Keratinocyte (primary cell): ENCODE measurements around the gene PHKA2. TPM values are rescaled to one million over a fixed set of nuclear protein-coding genes. Genes with fewer than 3 reads are reported as not detected.

Experiments used
- DNase-seq: peaks from one replicate; pipeline ENCODE4 v3.0.0-alpha.2; 2011; ENCODE audit warnings: low read depth, missing footprints, low spot score
- FAIRE-seq: peaks from 2 replicates; lab custom pipeline; 2011; peaks lifted over from hg19 to GRCh38; lab: Jason Lieb, UNC
- H2AFZ ChIP-seq: 2 replicates; pipeline ENCODE4 v1.6.0; 2012; ENCODE audit warnings: low read length, control low read depth, inconsistent platforms; ENCODE audit not compliant: control insufficient read depth
- H3K27ac ChIP-seq: 2 replicates; pipeline ENCODE4 v1.5.1; 2011; ENCODE audit warnings: low read length; ENCODE audit not compliant: control insufficient read depth, insufficient read depth
- H3K27me3 ChIP-seq: 3 replicates; pipeline ENCODE4 v1.6.0; 2011; ENCODE audit warnings: low read length; ENCODE audit not compliant: control insufficient read depth, insufficient read depth; ENCODE audit errors: extremely low read depth
- H3K36me3 ChIP-seq, 2 experiments: 2 replicates in 1 of 2; 3 replicates in 1 of 2; pipeline ENCODE4 v1.5.1; 2011; ENCODE audit warnings: low read length in 2 of 2, mild to moderate bottlenecking in 1 of 2; ENCODE audit not compliant: control insufficient read depth in 2 of 2, insufficient read depth in 2 of 2; ENCODE audit errors: extremely low read depth in 1 of 2
- H3K4me1 ChIP-seq: 3 replicates; pipeline ENCODE4 v1.5.1; 2011; ENCODE audit warnings: low read length; ENCODE audit not compliant: control insufficient read depth, insufficient read depth; ENCODE audit errors: extremely low read depth
- H3K4me2 ChIP-seq: 3 replicates; pipeline ENCODE4 v1.6.0; 2011; ENCODE audit warnings: low read depth, low read length; ENCODE audit not compliant: control insufficient read depth, insufficient read depth; ENCODE audit errors: extremely low read depth
- H3K4me3 ChIP-seq, 3 experiments: fragments of 200-600 bp in 1 of 3; sonication (generic) in 1 of 3; 2 replicates in 2 of 3; 3 replicates in 1 of 3; pipeline ENCODE4 v1.5.1; 2011 to 2016; ENCODE audit warnings: low read length in 3 of 3, mild to moderate bottlenecking in 3 of 3, control low read depth in 2 of 3, inconsistent platforms in 1 of 3, low read depth in 1 of 3, mixed read lengths in 1 of 3, mixed run types in 1 of 3, moderate library complexity in 1 of 3; ENCODE audit not compliant: control insufficient read depth in 2 of 3, insufficient read depth in 2 of 3; ENCODE audit errors: extremely low read depth in 1 of 3
- H3K79me2 ChIP-seq: 2 replicates; pipeline ENCODE4 v1.6.0; 2012; ENCODE audit warnings: low read length; ENCODE audit not compliant: control insufficient read depth, insufficient read depth
- H3K9ac ChIP-seq: 3 replicates; pipeline ENCODE4 v1.6.0; 2011; ENCODE audit warnings: low read length; ENCODE audit not compliant: control insufficient read depth, insufficient read depth; ENCODE audit errors: extremely low read depth
- H3K9me1 ChIP-seq: 3 replicates; pipeline ENCODE4 v1.6.0; 2011; ENCODE audit warnings: low read length; ENCODE audit not compliant: control insufficient read depth, insufficient read depth; ENCODE audit errors: extremely low read depth
- H3K9me3 ChIP-seq: 2 replicates; pipeline ENCODE4 v1.5.1; 2012; ENCODE audit warnings: low read depth, low read length; ENCODE audit not compliant: control insufficient read depth
- H4K20me1 ChIP-seq: 3 replicates; pipeline ENCODE4 v1.6.0; 2011; ENCODE audit warnings: low read length; ENCODE audit not compliant: control insufficient read depth, insufficient read depth; ENCODE audit errors: extremely low read depth
- CTCF ChIP-seq, 3 experiments: IDR thresholded peaks in 1 of 3; conservative IDR thresholded peaks in 1 of 3; optimal IDR thresholded peaks in 1 of 3; 2 replicates in 2 of 3; 3 replicates in 1 of 3; pipeline versions ENCODE3 to v1.5.1; 2011; ENCODE audit warnings: low read length in 3 of 3, mild to moderate bottlenecking in 3 of 3, moderate library complexity in 2 of 3, control low read depth in 1 of 3, inconsistent platforms in 1 of 3; ENCODE audit not compliant: insufficient read depth in 2 of 3; ENCODE audit errors: extremely low read depth in 1 of 3
- EZH2 ChIP-seq: IDR thresholded peaks from one replicate; pipeline ENCODE4 v1.6.1; 2012; ENCODE audit warnings: inconsistent platforms, mild to moderate bottlenecking, low read length, moderate library complexity
- dilution Hi-C: fragments of 300-500 bp; cut with MboI; formaldehyde crosslinking; loops from one replicate; pipeline ENCODE4 v1.7.0; 2020; ENCODE audit warnings: low sequenced_read_pairs; ENCODE audit not compliant: extremely low pct_ligation_motif_present
- polyA plus RNA-seq, 5 experiments: library from polyadenylated mRNA; depleted of rRNA in 3 of 5; stranded (reverse) in 3 of 5; stranded (forward) in 1 of 5; unstranded in 1 of 5; fragments of >200 nt; gene quantifications; 1 replicate in 1 of 5; 2 replicates in 3 of 5; 3 replicates in 1 of 5; pipeline versions ENCODE4 v1.2.1 to v1.2.3, GENCODE V29; 2011 to 2012; ENCODE audit warnings: missing spikeins in 2 of 5, low read depth in 1 of 5, low replicate concordance in 1 of 5

Gene PHKA2
- polyA plus RNA-seq, 1 donor (not counting 4 experiments of a cell fraction or from before 2014, with no cell fraction given) = 14.1 TPM

- no peak for FAIRE-seq
- no peaks in the 10 kb centered on the region for H3K9me1 ChIP-seq
- dilution Hi-C loops = no loop called here
Measured at GRCh38 chrX:18883234-18883960, 100.5 kb downstream of the PHKA2 start.

DNA sequence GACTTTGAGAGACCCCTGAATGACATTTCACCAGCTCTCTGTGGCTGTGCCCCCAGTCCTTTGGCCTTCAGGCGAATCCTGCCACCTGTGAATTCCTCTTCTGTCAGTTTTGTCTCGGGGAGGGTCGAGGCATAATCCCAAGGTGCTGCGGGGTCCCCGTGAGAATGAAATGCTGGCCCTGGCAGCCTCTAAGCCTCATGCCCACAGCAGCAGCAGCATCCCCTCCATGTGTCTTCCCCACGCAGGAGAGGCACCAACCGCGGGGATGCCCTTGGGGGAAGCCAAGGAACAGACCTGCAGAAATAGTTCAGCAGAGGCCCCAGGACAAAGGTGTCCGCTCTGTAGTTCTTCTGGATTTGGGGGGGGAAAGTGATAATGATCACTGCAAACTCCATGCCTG lies 104.8 kb downstream of the PHKA2 start:
- no peak overlapping the region for H3K9ac ChIP-seq
- no peaks in the 10 kb centered on the region for H3K79me2 ChIP-seq
- no peak for FAIRE-seq
- no peaks in the 10 kb centered on the region for H3K27me3 ChIP-seq
- no peak overlapping the region for H3K4me2 ChIP-seq
- no peak overlapping the region for H3K27ac ChIP-seq
- no peak overlapping the region for H3K4me3 ChIP-seq
- no peaks in the 10 kb centered on the region for H3K9me3 ChIP-seq
- H3K4me1 ChIP-seq = no peaks in the 10 kb centered on the region
- H3K9me1 ChIP-seq = no peaks in the 10 kb centered on the region
- H2AFZ ChIP-seq = no peak overlapping the region
- H4K20me1 ChIP-seq = no peaks in the 10 kb centered on the region
- dilution Hi-C loops = no loop called here
- no peak for DNase-seq
- no peaks in the 10 kb centered on the region for H3K36me3 ChIP-seq
- TF ChIP-seq EZH2 = no peak
- no peak for TF ChIP-seq CTCF (optimal IDR thresholded peaks at IDR 0.05 in 1 of 3, IDR thresholded peaks at IDR 0.05 in 1 of 3, conservative IDR thresholded peaks at IDR 0.05 in 1 of 3; ENCODE audit: extremely low read depth in 1 of 3, insufficient read depth in 2 of 3, low read length in 3 of 3)

More at GRCh38 chrX:18883234-18883960, 100.5 kb downstream of the PHKA2 start:
- Histone ChIP-seq H3K4me2 (no peak overlapping the region), H3K27me3 (no peaks in the 10 kb centered on the region), H3K36me3 (no peaks in the 10 kb centered on the region), H3K27ac (no peak overlapping the region), H3K4me3 (no peak overlapping the region), H3K9me3 (no peaks in the 10 kb centered on the region), H3K79me2 (no peaks in the 10 kb centered on the region), H3K4me1 (peaks cover 18% of the 10 kb centered on the region), H3K9ac (no peak overlapping the region), H2AFZ (no peak overlapping the region), H4K20me1 (no peaks in the 10 kb centered on the region)
- no peak for DNase-seq
- no peak for TF ChIP-seq EZH2
- no peak for TF ChIP-seq CTCF (optimal IDR thresholded peaks at IDR 0.05 in 1 of 3, IDR thresholded peaks at IDR 0.05 in 1 of 3, conservative IDR thresholded peaks at IDR 0.05 in 1 of 3; ENCODE audit: extremely low read depth in 1 of 3, insufficient read depth in 2 of 3, low read length in 3 of 3)
